Nucleus accumbens (tissue), 56 donors: Measurements from ENCODE around the gene TSPOAP1.

ENCODE experiments used
- DNase-seq, 56 donors: peaks; one replicate each; lab custom pipeline; 2025; lab: John Stamatoyannopoulos, UW

The TSPOAP1 gene

DNA sequence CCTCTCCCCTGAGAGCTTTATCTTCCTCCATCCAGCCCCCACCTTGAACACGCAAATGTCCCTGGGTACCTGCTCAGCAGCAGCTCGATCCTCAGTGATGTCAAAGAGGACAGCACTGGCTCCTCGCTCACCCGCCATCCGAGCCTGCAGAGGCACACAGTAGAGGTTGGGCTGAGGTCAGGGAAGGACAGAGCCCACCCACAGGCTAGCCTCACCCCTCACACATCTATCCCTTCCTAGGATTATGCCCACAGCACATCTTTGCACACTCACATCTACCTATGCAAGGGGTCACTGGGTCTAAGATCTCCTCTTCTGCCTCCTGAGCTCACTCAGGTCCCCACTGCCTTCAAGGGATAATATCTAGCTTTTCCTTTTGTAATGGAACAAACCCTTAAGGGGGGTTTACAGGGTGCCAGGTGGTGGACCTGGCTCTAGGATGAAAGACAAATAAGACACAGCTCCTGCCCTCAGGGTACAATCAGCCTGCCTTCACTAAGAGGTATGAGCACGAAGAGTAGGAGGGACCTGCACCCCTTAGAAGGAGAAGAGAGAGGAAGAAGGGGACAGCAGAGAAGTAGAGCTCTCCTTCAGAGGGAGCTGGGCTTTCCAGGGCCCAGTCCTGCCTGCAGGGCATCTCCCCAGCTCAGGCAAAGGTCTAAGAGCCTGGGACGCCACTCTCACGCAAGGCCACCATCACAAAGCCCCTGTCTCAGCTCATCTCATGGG, 35.0 kb upstream of the TSPOAP1 start:
- DNase-seq, result no peak

- no peak for DNase-seq
Measured at GRCh38 chr17:58362368-58363014, 33.9 kb upstream of the TSPOAP1 start.

DNA sequence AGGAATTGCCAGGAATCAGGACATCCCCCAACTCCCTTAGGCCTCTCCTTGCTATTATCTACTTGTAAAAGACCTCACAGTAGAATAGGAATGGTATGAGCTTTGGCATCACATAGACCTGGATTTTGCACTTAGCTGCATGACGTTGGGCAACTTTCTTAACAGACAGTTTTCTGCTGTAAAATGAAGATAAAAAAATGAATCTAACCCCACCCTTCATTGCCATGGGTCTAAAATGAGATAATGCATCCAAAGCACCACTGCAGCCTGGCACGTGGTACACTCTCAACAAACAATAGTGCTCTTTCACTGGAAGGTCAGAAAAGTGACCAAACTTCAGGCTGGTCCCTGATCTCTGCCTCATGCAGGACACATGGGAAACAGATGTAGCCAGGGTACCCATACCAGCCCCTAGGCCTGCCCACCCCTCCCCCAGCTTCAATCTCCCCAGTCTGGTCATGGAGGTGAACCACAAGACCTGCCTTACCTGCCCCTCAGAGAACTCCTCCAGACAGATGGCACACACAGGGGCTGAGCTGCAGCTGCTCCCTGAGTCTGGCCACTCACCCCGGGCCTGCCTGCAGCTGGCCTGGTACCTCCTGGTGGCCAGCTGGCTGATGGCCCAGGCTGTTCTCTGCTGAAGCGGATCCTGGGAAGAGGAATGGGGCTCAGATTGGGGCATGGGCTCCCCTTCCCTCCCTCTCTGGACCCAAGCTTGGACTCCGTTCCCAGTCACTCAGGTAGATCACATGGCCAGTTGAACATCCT, 31.9 kb upstream of the TSPOAP1 start:
- peak in 2 of 56 donors; percentile 9 to 12 for DNase-seq

DNA sequence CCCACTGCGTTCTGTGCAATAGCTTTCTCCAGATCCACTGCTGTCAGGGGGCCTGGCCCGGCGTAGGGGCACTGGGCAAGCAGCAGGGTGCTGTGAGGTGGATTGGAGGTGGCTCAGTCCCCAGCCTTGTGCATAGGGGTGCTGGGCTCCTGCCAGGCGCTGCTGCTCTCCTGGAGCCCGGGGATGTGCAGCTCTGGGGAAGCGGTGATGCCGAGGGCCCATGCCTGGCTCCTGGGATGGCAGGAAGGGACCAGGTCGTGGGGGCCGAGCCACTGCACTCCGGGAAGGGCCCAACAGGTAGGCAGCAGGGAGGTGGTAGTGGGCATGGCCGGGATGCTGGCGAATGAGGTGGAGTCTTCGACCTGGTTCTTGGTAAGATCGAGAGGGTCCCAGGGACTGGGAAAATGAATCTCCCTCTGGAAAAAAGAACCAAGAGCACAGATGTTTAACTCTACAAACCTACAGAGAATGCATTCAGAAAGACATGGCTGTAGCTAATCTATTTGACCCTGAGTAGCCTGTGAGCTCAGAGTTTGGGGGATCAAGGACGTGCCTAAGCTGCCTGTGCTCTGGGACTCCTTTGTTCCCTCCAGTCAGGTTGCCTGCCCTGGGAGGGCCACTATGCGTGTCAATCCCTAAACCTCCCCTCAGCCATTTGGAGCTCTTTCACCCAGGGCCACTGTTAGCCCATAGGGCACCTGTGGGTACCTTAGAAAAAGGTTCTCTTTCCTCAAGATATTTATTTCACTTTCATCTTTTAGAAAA, 30.0 kb upstream of the TSPOAP1 start:
- DNase-seq, result no peak

GRCh38 chr17:58357312-58358297, 29.0 kb upstream of the TSPOAP1 start:
- DNase-seq, result no peak

GRCh38 chr17:58356231-58356630, 27.6 kb upstream of the TSPOAP1 start:
- no peak for DNase-seq

DNA sequence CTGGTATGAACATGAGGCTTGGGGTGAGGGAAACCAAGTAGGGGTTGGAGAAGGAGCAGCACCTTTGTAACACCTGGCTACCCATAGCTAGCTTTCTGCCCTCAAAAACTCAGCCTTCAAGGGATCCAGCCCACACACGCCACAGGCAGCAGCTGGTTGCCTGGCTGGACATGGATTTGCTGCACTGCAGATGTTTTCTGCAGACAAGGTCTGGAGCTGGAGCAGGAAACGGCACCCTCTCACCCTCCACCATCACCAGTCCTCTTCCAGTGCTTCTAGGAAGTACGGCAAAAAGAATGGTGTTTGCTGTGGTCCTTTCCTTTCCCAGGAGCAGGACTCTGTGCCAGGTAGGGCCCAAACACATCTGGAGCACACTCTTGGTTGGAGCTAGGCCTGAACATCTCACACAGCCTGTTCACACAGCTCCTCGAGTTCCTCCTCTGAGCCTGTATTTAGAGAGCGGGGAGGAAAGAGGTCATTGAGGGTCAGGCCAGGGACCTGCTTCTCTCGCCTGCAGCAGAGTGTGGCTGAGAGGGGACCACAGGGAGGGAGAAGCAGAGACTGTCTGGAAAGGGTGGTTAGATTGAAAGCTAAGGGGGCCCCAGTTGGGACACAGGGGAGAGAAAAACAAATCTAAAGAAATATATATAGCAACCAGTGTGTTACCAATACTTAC, 26.1 kb upstream of the TSPOAP1 start:
- no peak for DNase-seq

DNA sequence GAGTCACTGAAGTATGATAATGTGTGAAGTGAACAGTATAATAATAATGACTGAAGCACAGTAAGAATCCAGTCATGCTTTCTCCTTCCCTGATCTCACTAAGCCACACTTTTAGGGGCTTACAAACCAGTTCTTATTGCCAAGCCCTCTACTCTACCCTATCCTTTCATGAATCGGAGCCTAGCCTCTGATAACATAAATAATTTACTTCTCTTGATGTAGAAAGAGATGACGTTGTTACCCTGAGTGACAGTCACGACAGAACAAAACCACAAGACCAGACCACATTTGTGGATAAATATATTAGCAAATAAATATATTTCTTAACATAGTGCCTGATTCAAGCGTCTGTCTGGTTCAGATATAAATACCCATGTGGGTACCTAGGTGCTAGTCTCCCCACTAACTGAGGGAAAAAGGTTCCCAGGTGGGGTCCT, 24.8 kb upstream of the TSPOAP1 start:
- DNase-seq, result no peak

- peak in 8 of 56 donors; percentile 13 to 34 (median 20) for DNase-seq
Measured at GRCh38 chr17:58352596-58353388, 24.2 kb upstream of the TSPOAP1 start.

DNA sequence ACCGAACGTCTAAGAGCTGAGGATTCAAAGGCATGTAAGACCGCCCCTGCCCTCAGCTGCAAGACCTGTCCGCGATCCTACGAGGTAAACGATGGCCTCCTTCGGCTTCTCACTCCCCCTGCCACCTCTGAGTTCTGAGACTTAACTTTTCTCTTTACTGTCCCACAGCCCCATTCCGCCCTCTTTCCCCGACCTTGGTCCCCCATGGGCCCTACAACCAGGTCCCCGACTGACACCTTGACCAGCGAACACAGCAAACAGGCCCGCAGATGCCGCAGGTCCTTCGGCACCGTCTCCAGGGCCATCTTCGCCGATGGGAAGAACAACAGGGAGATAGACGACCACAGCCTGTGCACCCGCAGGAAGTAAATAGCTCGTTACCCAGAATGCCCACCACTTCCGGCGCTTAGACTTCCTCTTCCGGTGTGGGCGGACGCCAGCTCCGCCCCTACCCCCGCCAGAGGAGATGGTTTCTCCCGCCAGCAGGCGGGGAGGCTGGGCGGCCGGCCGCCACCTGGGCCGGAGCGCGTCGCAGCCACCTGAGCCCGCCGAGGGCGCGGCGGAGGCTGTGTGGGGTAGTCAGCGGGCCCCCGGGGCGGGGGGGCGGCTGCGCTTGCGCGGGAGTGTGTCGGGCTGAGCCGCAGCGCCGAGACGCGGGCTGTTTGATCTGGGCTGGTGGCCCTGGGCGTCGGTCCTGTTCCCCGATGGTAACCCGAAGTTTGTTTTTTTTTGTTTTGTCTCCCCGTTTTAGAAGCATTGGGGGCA, 23.4 kb upstream of the TSPOAP1 start, which contains the start of gene SUPT4H1:
SUPT4H1 (minus strand) TSS at position 371 of the 765 bp plus-strand sequence; CDS start at position 305, 66 bp downstream.
- peak in 54 of 56 donors; percentile 42 to 91 (median 83) for DNase-seq

DNA sequence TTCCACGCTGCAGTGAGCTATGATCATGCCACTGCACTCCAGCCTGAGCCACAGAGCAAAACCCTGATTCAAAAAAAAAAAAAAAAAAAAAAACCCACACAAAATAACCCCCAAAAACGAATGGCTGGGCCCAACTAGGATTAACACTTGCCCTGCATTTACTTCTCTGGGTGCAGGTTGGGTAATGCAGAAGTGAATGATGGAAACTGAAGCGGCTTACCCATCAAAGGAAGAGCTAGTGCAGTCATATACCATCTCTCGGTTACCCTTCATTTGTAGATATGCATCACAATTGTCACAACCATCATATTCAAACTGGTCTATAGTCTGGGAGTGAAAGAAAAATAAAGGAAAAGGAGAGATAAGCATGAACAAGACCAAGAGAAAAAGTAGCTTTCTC, 22.6 kb upstream of the TSPOAP1 start:
- DNase-seq, result no peak

- no peak for DNase-seq
Measured at GRCh38 chr17:58348038-58348437, 19.4 kb upstream of the TSPOAP1 start.

- DNase-seq, result no peak
Measured at GRCh38 chr17:58345500-58345899, 16.9 kb upstream of the TSPOAP1 start.

- DNase-seq, result no peak
Measured at GRCh38 chr17:58344791-58345157, 16.2 kb upstream of the TSPOAP1 start.

GRCh38 chr17:58344047-58344790, 15.6 kb upstream of the TSPOAP1 start:
- DNase-seq, result peak in 11 of 56 donors; percentile 12 to 52 (median 33)

GRCh38 chr17:58343131-58343530, 14.5 kb upstream of the TSPOAP1 start:
- DNase-seq, result no peak
